ENCODE results near the gene TBKBP1. TPM values are rescaled to one million over a fixed set of nuclear protein-coding genes. Genes with fewer than 3 reads are reported as not detected.

Gene TBKBP1
- total and polyA plus RNA-seq, 8 donors: 10.6 to 33.9 (median 25.9) TPM

DNA sequence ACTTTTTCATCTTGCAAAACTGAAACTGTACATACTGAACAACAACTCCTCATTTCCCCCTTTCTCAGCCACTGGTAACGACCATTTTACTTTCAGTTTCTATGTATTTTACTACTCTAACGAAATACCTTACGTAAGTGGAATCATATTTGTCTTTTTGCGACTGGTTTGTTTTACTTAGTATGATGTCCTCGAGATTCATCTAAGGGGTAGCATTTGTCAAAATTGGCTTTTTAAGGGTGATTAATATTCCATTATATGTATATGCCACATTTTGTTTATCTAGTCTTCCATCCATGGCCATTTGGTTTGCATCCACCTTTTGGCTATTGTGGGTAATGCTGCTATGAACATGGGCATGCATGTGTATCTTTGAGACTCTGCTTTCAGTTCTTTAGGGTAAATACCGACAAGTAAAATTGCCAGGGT is 33.9 kb upstream of the TBKBP1 start:
- Histone ChIP-seq H3K27me3 (no peaks in the 10 kb centered on the region), H3K4me1 (peaks cover 3 to 39% of the 10 kb centered on the region in 2 donors), H3K9me3 (no peaks in the 10 kb centered on the region), H3K27ac (peak overlapping the region; percentile 27 to 67), H3K36me3 (peaks cover 0 to 98% of the 10 kb centered on the region in 2 donors), H3K4me3 (peak overlapping the region in 1 of 2 donors; percentile 9)
- no peak for DNase-seq
- ATAC-seq: peak; percentile 49
- intact Hi-C loops (cut with DNase I): no loop called here
- TF ChIP-seq, protein P1, sequence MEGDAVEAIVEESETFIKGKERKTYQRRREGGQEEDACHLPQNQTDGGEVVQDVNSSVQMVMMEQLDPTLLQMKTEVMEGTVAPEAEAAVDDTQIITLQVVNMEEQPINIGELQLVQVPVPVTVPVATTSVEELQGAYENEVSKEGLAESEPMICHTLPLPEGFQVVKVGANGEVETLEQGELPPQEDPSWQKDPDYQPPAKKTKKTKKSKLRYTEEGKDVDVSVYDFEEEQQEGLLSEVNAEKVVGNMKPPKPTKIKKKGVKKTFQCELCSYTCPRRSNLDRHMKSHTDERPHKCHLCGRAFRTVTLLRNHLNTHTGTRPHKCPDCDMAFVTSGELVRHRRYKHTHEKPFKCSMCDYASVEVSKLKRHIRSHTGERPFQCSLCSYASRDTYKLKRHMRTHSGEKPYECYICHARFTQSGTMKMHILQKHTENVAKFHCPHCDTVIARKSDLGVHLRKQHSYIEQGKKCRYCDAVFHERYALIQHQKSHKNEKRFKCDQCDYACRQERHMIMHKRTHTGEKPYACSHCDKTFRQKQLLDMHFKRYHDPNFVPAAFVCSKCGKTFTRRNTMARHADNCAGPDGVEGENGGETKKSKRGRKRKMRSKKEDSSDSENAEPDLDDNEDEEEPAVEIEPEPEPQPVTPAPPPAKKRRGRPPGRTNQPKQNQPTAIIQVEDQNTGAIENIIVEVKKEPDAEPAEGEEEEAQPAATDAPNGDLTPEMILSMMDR (IDR thresholded peaks at IDR 0.05): no peak

DNA sequence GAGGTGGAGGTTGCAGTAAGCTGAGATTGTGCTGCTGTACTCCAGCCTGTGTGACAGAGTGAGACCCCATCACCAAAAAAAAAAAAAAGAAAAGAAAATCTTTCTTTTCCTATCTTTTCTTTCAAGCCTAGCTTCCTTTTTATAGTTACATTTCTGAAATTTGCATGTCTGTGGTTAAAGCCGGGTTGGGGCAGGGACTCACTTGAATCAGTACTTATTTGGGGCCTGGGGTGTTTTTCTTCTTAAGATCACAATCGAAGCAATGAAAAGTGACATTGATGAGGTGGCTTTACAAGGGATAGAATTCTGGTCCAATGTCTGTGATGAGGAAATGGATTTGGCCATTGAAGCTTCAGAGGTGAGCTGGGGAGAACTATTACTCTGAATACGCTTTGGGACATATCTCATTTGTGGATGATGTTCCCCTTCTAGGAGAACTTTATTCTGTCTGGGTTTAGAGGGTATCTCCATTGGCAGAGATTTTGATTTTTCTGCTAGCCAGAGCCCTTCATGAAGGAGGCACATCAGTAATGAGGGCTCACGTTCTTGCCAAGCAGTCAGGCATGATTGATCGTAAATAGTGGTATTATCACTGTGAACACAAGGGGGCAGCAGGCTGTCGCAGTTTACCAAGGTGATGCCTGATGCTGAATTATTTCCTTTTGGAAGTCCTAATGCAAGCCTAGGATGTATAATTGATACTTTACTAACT is 29.9 kb upstream of the TBKBP1 start:
- intact Hi-C loops (cut with DNase I): no loop called here
- ATAC-seq: peak; percentile 81
- Histone ChIP-seq H3K9me3 (no peaks in the 10 kb centered on the region), H3K4me3 (no peak overlapping the region), H3K4me1 (peaks cover 3 to 52% of the 10 kb centered on the region in 2 donors), H3K27ac (peak overlapping the region in 1 of 2 donors; percentile 64), H3K27me3 (no peaks in the 10 kb centered on the region), H3K36me3 (peaks cover 0 to 97% of the 10 kb centered on the region in 2 donors)
- peak in 2 of 4 donors; percentile 35 to 60 for DNase-seq
- TF ChIP-seq, protein P1 (IDR thresholded peaks at IDR 0.05): peak; percentile 56 to 59

DNA sequence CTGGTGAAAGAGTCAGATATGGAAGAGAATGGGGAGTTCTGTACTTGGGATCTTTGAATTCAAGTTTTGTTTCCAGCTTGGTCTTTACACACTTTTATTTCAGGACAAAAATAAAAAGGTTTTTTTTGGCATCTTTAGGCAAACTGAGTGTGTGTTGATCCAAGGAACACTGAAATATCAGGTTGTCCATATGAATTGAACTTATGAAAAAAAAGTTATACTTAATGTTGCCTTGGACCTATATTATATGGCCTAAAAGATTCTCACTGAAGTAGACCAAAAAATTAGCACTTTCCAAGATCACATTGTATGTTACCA is 29.4 kb upstream of the TBKBP1 start:
- intact Hi-C loops (cut with DNase I): no loop called here

DNA sequence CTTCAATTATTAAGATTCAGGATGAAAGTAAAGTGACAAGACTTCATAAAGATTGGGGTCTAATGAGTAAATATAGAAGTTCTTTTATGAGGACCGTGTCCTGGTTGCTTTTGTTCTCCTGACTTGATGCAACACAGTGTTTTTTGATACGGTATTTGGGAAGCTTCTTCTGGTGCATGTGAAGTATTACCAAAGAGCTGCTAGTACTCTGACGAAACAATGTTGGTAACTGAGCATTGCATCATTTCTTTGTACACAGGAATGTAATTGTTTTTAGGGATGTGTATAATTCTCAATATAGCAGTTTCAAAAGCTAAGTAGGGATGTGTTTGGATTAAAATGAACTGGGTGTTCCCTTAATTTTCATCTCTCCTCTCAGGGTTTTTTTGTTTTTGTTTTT is 28.3 kb upstream of the TBKBP1 start:
- TF ChIP-seq, protein P1 (IDR thresholded peaks at IDR 0.05): no peak
- H3K9me3 ChIP-seq: no peaks in the 10 kb centered on the region
- intact Hi-C loops (cut with DNase I): no loop called here
- DNase-seq: no peak
- peaks cover 0 to 99% of the 10 kb centered on the region in 2 donors for H3K36me3 ChIP-seq
- H3K4me1 ChIP-seq: peaks cover 0 to 54% of the 10 kb centered on the region in 2 donors
- ATAC-seq: no peak
- no peaks in the 10 kb centered on the region for H3K27me3 ChIP-seq
- peak overlapping the region in 1 of 2 donors; percentile 64 for H3K27ac ChIP-seq
- H3K4me3 ChIP-seq: no peak overlapping the region

More for the DNA sequence above, 29.4 kb upstream of the TBKBP1 start:
- Histone ChIP-seq H3K4me3 (no peak overlapping the region), H3K4me1 (peaks cover 2 to 52% of the 10 kb centered on the region in 2 donors), H3K36me3 (peaks cover 0 to 97% of the 10 kb centered on the region in 2 donors), H3K27ac (peak overlapping the region in 1 of 2 donors; percentile 64), H3K27me3 (no peaks in the 10 kb centered on the region), H3K9me3 (no peaks in the 10 kb centered on the region)
- TF ChIP-seq, protein P1 (IDR thresholded peaks at IDR 0.05): no peak
- no peak for DNase-seq
- ATAC-seq: no peak

DNA sequence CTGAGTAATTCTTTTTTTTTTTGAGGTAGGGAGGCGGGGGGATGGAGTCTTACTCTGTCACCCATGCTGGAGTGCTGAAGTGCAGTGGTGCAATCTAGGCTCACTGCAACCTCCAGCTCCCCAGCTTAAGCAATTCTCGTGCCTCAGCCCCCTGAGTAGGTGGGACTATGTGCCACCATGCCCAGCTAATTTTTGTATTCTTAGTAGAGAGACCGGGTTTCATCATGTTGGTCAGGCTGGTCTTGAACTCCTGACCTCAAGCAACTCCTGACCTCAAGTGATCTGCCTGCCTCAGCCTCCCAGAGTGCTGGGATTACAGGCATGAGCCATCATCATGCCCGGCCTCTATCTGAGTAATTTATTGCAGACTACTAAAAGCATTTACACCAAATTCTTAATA is 24.9 kb upstream of the TBKBP1 start:
- Histone ChIP-seq H3K27me3 (no peaks in the 10 kb centered on the region), H3K4me1 (peaks cover 0 to 52% of the 10 kb centered on the region in 2 donors), H3K9me3 (no peaks in the 10 kb centered on the region), H3K36me3 (peaks cover 4 to 99% of the 10 kb centered on the region in 2 donors), H3K27ac (peak overlapping the region in 1 of 2 donors; percentile 75), H3K4me3 (no peak overlapping the region)
- TF ChIP-seq, protein P1 (IDR thresholded peaks at IDR 0.05): no peak
- ATAC-seq (no peak), DNase-seq (no peak)
- intact Hi-C loops (cut with DNase I): no loop called here
